NCI-H2081 treated with DMSO at 0.1 percent for 48 hours (cell line): ENCODE measurements around the gene FKRP.
"Not testable (repeated sequence)": the region's sequence is repeated elsewhere in the genome, so short reads cannot be mapped to it uniquely, and the experiment has no call there.

Source experiments
- DNase-seq: peaks from one replicate; lab custom pipeline; 2025; lab: John Stamatoyannopoulos, UW

The FKRP gene

GRCh38 chr19:46759817-46760333, 14.0 kb downstream of the FKRP start:
- no peak for DNase-seq

GRCh38 chr19:46760363-46760762, 14.5 kb downstream of the FKRP start:
- no peak for DNase-seq

- DNase-seq: not testable (repeated sequence)
Observed at GRCh38 chr19:46760897-46761296, 15.0 kb downstream of the FKRP start.

GRCh38 chr19:46761418-46761831, 15.6 kb downstream of the FKRP start:
- DNase-seq: no peak

GRCh38 chr19:46762245-46762890, 16.5 kb downstream of the FKRP start:
- no peak for DNase-seq

GRCh38 chr19:46764817-46765291, 19.0 kb downstream of the FKRP start:
- DNase-seq: no peak

- no peak for DNase-seq
Observed at GRCh38 chr19:46766569-46767317, 20.9 kb downstream of the FKRP start.

GRCh38 chr19:46768746-46769145, 22.9 kb downstream of the FKRP start:
- DNase-seq: not testable (repeated sequence)

GRCh38 chr19:46772170-46773017, 26.5 kb downstream of the FKRP start:
- no peak for DNase-seq

- DNase-seq: no peak
Observed at GRCh38 chr19:46773018-46773399, 27.2 kb downstream of the FKRP start.

GRCh38 chr19:46775642-46776258, 29.9 kb downstream of the FKRP start:
- DNase-seq: no peak

- DNase-seq: no peak
Observed at GRCh38 chr19:46776927-46777911, 31.4 kb downstream of the FKRP start.

- not testable (repeated sequence) for DNase-seq
Observed at GRCh38 chr19:46777956-46778645, 32.2 kb downstream of the FKRP start.

- no peak for DNase-seq
Observed at GRCh38 chr19:46782355-46783019, 36.6 kb downstream of the FKRP start.

GRCh38 chr19:46783670-46784069, 37.8 kb downstream of the FKRP start:
- no peak for DNase-seq

- no peak for DNase-seq
Observed at GRCh38 chr19:46784262-46785053, 38.6 kb downstream of the FKRP start.

GRCh38 chr19:46785054-46785979, 39.5 kb downstream of the FKRP start:
- no peak for DNase-seq

- no peak for DNase-seq
Observed at GRCh38 chr19:46785980-46786235, 40.1 kb downstream of the FKRP start.
